ENCODE results near the gene MCTP1. TPM values are rescaled to one million over a fixed set of nuclear protein-coding genes. Genes with fewer than 3 reads are reported as not detected.

Gene MCTP1
- total and polyA plus RNA-seq, 2 of the 8 experiments (the other 6 are each of a cell fraction or from before 2014, with no cell fraction given), result 0.56 to 3.4 TPM

- no peak for TF ChIP-seq CHD7 (IDR thresholded peaks at IDR 0.05; ENCODE audit: insufficient replicate concordance, low read length)
- TF ChIP-seq, protein P1, sequence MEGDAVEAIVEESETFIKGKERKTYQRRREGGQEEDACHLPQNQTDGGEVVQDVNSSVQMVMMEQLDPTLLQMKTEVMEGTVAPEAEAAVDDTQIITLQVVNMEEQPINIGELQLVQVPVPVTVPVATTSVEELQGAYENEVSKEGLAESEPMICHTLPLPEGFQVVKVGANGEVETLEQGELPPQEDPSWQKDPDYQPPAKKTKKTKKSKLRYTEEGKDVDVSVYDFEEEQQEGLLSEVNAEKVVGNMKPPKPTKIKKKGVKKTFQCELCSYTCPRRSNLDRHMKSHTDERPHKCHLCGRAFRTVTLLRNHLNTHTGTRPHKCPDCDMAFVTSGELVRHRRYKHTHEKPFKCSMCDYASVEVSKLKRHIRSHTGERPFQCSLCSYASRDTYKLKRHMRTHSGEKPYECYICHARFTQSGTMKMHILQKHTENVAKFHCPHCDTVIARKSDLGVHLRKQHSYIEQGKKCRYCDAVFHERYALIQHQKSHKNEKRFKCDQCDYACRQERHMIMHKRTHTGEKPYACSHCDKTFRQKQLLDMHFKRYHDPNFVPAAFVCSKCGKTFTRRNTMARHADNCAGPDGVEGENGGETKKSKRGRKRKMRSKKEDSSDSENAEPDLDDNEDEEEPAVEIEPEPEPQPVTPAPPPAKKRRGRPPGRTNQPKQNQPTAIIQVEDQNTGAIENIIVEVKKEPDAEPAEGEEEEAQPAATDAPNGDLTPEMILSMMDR (IDR thresholded peaks at IDR 0.05; ENCODE audit: control extremely low read depth in 1 of 3, insufficient read depth in 1 of 3, low read depth in 1 of 3, low read length in 3 of 3), result no peak
These were observed 152.8 kb downstream of the MCTP1 start (continued) for GRCh38 chr5:95132096-95132495.

All from H1 (cell line).